Peyer's patch (tissue), 4 donors: ENCODE measurements around the gene NFE2L1. TPM values are rescaled to one million over a fixed set of nuclear protein-coding genes. Genes with fewer than 3 reads are reported as not detected.

Experiments used
- DNase-seq, 3 donors: peaks; one replicate each; pipeline ENCODE4 v3.0.0-alpha.2; 2017 to 2019
- H3K27ac ChIP-seq, 4 donors: fragments of 200-600 bp; sonication (generic); one replicate each; pipeline ENCODE4 v1.5.1; 2016 to 2019
- H3K27me3 ChIP-seq, 2 donors: fragments of 200-600 bp; sonication (generic); one replicate each; pipeline ENCODE4 v1.5.1; 2019
- H3K36me3 ChIP-seq, 3 donors: fragments of 200-600 bp; sonication (generic); one replicate each; pipeline ENCODE4 v1.5.1; 2016 to 2019
- H3K4me1 ChIP-seq, 4 donors: fragments of 200-600 bp; sonication (generic); one replicate each; pipeline ENCODE4 v1.5.1; 2016 to 2019
- H3K4me3 ChIP-seq, 4 donors: fragments of 200-600 bp; sonication (generic); 1 replicate in 3 of 4; 2 replicates in 1 of 4; pipeline ENCODE4 v1.5.1; 2016 to 2019; ENCODE audit warnings: mild to moderate bottlenecking in 1 of 4
- H3K9me3 ChIP-seq, 4 donors: fragments of 200-600 bp; sonication (generic); one replicate each; pipeline ENCODE4 v1.5.1; 2016 to 2019; ENCODE audit warnings: mild to moderate bottlenecking in 1 of 4
- POLR2A ChIP-seq, 2 donors: fragments of 450-650 bp; IDR thresholded peaks; one replicate each; pipeline ENCODE4 v1.5.1; 2017; ENCODE audit warnings: antibody characterized with exemption in 2 of 2, mild to moderate bottlenecking in 2 of 2, moderate library complexity in 2 of 2
- total RNA-seq, 4 donors: library from RNA; depleted of rRNA; stranded (reverse); fragments of >200 nt; gene quantifications; one replicate each; pipeline ENCODE4 v1.1.0, GENCODE V29; 2016
- TF ChIP-seq, protein P1 (sequence below), 6 experiments: fragments of 450-650 bp in 4 of 6; fragments of 200-600 bp in 2 of 6; sonication (generic) in 1 of 6; IDR thresholded peaks; one replicate each; pipeline ENCODE4 v1.5.1; 2017 to 2019; ENCODE audit warnings: antibody characterized with exemption in 6 of 6, mild to moderate bottlenecking in 3 of 6, moderate library complexity in 1 of 6

NFE2L1 gene
- total RNA-seq, 4 donors from 2014 or later = 89.1 to 228 (median 217) TPM

DNA sequence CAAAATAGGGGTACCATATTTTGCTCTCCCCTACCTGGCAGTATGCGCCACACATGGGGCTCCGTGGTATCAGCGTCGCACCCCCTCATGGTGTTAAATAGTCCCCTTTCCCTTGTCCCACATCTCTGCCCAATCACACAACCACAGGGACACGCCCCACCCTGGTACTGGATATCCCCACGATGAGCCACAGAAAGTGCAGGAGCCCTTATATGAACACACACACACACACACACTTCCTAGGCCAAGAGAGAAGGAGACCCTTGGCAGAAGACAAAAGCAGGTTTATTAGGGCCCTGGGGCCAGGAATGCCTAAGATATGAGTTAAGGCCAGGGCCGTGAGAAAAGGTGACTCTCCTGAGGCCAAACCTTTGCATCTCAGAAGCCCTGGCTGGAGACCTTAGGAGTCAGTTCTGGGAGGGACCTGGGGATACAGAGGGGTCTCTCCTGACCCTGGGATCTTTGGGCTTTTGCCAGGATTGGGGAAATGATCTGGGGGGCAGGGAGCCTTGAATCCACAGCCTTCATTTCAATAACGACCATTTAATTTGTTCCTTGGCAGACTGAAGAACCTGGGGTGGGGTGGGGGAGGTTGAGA lies 22.2 kb upstream of the NFE2L1 start:
- TF ChIP-seq POLR2A (IDR thresholded peaks at IDR 0.05) = no peak
- TF ChIP-seq, protein P1, sequence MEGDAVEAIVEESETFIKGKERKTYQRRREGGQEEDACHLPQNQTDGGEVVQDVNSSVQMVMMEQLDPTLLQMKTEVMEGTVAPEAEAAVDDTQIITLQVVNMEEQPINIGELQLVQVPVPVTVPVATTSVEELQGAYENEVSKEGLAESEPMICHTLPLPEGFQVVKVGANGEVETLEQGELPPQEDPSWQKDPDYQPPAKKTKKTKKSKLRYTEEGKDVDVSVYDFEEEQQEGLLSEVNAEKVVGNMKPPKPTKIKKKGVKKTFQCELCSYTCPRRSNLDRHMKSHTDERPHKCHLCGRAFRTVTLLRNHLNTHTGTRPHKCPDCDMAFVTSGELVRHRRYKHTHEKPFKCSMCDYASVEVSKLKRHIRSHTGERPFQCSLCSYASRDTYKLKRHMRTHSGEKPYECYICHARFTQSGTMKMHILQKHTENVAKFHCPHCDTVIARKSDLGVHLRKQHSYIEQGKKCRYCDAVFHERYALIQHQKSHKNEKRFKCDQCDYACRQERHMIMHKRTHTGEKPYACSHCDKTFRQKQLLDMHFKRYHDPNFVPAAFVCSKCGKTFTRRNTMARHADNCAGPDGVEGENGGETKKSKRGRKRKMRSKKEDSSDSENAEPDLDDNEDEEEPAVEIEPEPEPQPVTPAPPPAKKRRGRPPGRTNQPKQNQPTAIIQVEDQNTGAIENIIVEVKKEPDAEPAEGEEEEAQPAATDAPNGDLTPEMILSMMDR (IDR thresholded peaks at IDR 0.05) = no peak
- no peak for DNase-seq
- peaks cover 3 to 37% (median 14%) of the 10 kb centered on the region in 4 donors for H3K4me1 ChIP-seq
- peak overlapping the region in 2 of 4 donors; percentile 49 to 60 for H3K4me3 ChIP-seq
- peaks cover 0 to 11% of the 10 kb centered on the region in 2 donors for H3K27me3 ChIP-seq
- no peaks in the 10 kb centered on the region for H3K9me3 ChIP-seq
- H3K27ac ChIP-seq = peak overlapping the region in 2 of 4 donors; percentile 45 to 65
- no peaks in the 10 kb centered on the region for H3K36me3 ChIP-seq

DNA sequence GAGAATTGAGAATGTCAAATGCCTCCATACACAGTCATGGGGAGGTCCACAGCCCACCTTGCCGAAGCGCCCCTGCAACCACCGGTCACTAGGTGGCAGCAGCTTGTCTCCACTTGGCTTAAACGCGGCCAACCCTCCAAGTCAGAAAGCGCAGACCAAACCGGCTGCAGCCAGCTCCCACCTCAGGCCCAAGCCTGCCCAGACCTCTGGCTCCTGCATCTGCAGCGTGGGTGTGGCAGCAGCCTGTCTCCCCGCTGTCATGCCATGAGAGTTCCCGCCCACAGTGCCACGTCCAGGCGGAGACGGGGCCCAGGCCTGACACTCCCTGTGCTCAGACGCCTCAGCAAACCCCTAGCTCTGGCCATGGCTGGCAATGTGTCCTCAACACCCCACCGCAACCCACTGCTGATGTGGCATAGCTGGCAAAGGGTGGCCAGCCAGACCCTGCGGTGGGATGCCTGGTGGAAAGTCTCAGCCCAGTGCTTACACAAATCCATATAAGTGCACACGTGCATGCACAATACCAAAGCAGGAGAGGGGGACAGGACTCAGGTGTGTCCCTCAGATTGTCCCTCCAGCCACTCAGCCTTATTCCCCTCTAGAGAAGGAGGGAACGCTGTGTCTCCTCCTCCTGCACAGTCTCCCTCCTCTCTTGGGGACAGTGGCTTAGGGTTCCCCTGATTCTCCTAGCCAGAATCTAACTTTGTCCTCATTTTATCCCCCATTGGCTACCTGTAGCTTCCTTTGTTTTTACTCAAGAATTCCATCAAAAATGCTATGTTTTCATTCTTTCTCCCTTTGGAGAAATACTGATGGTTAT lies 21.4 kb upstream of the NFE2L1 start:
- TF ChIP-seq, protein P1 (IDR thresholded peaks at IDR 0.05) = peak; percentile 70 to 85 (median 81)
- no peak for TF ChIP-seq POLR2A (IDR thresholded peaks at IDR 0.05)
- peaks cover 3 to 37% (median 14%) of the 10 kb centered on the region in 4 donors for H3K4me1 ChIP-seq
- H3K27me3 ChIP-seq = peaks cover 0 to 11% of the 10 kb centered on the region in 2 donors
- H3K27ac ChIP-seq = no peak overlapping the region
- no peaks in the 10 kb centered on the region for H3K9me3 ChIP-seq
- peak; percentile 78 to 89 (median 80) for DNase-seq
- no peak overlapping the region for H3K4me3 ChIP-seq
- no peaks in the 10 kb centered on the region for H3K36me3 ChIP-seq

DNA sequence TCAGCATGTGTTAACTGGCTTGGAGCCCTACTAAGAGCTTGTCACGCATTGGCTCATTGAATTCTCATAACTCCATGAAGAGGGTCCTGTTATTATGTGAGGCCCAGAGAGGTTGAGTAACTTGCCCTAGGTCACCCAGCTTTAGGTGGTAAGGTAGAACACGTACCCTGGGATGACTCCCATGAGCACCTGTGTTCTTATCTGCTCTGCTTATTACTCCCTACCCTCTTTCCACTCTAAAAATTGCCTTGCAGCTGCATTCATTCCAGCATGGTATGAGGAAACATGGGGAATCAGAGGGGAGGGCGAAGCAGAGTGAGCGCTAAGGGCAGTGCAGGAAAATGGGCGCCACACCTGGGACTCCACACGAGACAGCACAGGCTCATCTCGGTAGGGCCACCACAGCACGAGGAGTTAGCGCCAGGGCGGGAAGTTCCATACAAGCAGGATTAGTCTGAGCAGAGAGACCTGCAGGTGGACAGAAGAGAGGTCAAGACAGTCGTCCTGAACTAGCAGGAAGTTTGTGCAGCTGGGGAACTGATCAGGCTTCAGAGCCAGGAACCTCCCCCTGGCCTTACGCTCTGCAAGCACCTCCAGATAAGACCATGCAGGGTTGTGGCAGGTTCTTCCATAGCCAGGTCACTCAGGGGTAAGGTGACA lies 20.7 kb upstream of the NFE2L1 start:
- Histone ChIP-seq H3K27ac (no peak overlapping the region), H3K36me3 (no peaks in the 10 kb centered on the region), H3K9me3 (no peaks in the 10 kb centered on the region), H3K4me1 (peaks cover 3 to 37% (median 14%) of the 10 kb centered on the region in 4 donors), H3K27me3 (peaks cover 0 to 11% of the 10 kb centered on the region in 2 donors), H3K4me3 (no peak overlapping the region)
- TF ChIP-seq, protein P1 (IDR thresholded peaks at IDR 0.05) = no peak
- no peak for TF ChIP-seq POLR2A (IDR thresholded peaks at IDR 0.05)
- no peak for DNase-seq

DNA sequence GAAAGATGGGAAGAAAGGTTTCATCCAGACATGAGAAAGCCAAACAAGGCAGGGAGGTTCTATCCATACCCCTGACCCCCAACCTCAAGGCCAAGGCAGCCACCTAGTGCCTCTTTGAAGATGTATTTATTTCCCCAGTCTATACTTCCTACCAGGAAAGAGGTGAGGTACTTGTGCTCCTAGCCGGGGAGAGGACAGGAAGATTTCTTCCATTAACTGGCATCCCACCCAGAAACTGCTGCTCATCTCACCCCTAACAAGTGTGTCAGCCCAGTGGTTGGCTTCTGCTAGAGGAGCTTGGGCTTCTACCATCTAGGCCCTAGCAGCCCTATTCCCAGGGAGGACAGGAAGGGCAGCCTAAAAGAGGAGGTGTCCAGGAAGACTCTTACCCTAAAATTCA lies 19.4 kb upstream of the NFE2L1 start:
- Histone ChIP-seq H3K36me3 (no peaks in the 10 kb centered on the region), H3K4me1 (peaks cover 3 to 28% (median 11%) of the 10 kb centered on the region in 4 donors), H3K27ac (no peak overlapping the region), H3K4me3 (no peak overlapping the region), H3K9me3 (no peaks in the 10 kb centered on the region), H3K27me3 (peaks cover 0 to 6% of the 10 kb centered on the region in 2 donors)
- TF ChIP-seq, protein P1 (IDR thresholded peaks at IDR 0.05) = no peak
- TF ChIP-seq POLR2A (IDR thresholded peaks at IDR 0.05) = no peak
- DNase-seq = no peak

- Histone ChIP-seq H3K27ac (no peak overlapping the region), H3K4me3 (no peak overlapping the region), H3K27me3 (no peaks in the 10 kb centered on the region), H3K36me3 (no peaks in the 10 kb centered on the region), H3K4me1 (peaks cover 0 to 15% (median 6%) of the 10 kb centered on the region in 4 donors), H3K9me3 (no peaks in the 10 kb centered on the region)
- no peak for DNase-seq
- TF ChIP-seq, protein P1 (IDR thresholded peaks at IDR 0.05) = no peak
- no peak for TF ChIP-seq POLR2A (IDR thresholded peaks at IDR 0.05)
These were observed 17.6 kb upstream of the NFE2L1 start for GRCh38 chr17:48030531-48030930.
